Duodenal mucosa (tissue), 2 donors: ENCODE measurements around the gene SLC17A9.

Source experiments
- H3K27ac ChIP-seq: one replicate; pipeline ENCODE4 v1.7.0; 2013; ENCODE audit warnings: low read depth, low read length
- H3K27me3 ChIP-seq, 2 donors: one replicate each; pipeline ENCODE4 v1.7.0; 2013; ENCODE audit warnings: low read length in 2 of 2, control low read depth in 1 of 2; ENCODE audit not compliant: insufficient read depth in 2 of 2, control insufficient read depth in 1 of 2
- H3K36me3 ChIP-seq, 2 donors: one replicate each; pipeline ENCODE4 v1.7.0; 2013; ENCODE audit warnings: low read length in 2 of 2, control low read depth in 1 of 2; ENCODE audit not compliant: insufficient read depth in 2 of 2, control insufficient read depth in 1 of 2
- H3K4me1 ChIP-seq, 2 donors: one replicate each; pipeline ENCODE4 v1.7.0; 2013; ENCODE audit warnings: low read length in 2 of 2, control low read depth in 1 of 2; ENCODE audit not compliant: insufficient read depth in 2 of 2, control insufficient read depth in 1 of 2
- H3K4me3 ChIP-seq, 2 donors: one replicate each; pipeline ENCODE4 v1.7.0; 2013; ENCODE audit warnings: low read length in 2 of 2, low read depth in 1 of 2
- H3K9ac ChIP-seq, 2 donors: one replicate each; pipeline ENCODE4 v1.7.0; 2013; ENCODE audit warnings: low read length in 2 of 2, low read depth in 1 of 2
- H3K9me3 ChIP-seq, 2 donors: one replicate each; pipeline ENCODE4 v1.7.0; 2013; ENCODE audit warnings: low read length in 2 of 2, control low read depth in 1 of 2; ENCODE audit not compliant: control insufficient read depth in 1 of 2

SLC17A9 gene, protein sequence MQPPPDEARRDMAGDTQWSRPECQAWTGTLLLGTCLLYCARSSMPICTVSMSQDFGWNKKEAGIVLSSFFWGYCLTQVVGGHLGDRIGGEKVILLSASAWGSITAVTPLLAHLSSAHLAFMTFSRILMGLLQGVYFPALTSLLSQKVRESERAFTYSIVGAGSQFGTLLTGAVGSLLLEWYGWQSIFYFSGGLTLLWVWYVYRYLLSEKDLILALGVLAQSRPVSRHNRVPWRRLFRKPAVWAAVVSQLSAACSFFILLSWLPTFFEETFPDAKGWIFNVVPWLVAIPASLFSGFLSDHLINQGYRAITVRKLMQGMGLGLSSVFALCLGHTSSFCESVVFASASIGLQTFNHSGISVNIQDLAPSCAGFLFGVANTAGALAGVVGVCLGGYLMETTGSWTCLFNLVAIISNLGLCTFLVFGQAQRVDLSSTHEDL

DNA sequence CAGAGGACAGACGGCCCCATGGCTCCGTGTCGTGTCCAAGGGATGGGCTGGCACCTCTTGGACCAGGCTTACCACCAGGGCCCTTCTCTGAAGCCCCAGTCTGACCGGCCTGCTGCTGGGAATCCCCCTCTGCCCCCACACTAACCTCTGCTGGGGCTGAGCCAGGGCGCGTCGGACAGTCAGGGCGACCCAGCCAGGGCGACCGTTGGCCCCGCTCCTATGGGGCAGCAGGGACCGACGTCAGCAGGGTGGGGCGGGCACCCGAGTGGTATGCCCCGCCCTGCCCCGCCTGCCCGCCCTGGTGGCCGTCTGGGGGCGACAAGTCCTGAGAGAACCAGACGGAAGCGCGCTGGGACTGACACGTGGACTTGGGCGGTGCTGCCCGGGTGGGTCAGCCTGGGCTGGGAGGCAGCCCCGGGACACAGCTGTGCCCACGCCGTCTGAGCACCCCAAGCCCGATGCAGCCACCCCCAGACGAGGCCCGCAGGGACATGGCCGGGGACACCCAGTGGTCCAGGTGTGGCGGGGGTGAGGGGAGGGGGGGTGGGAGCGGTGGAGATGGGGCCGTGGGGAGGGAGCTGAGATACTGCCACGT is at the start of gene SLC17A9:
TSS of gene SLC17A9 (plus strand) at position 337 of the 595 bp plus-strand sequence. CDS start at position 459, 122 bp downstream.
- no peaks in the 10 kb centered on the region for H3K27me3 ChIP-seq
- peak within 1 kb of the TSS; percentile 52 for H3K27ac ChIP-seq
- peaks cover 7 to 19% of the 10 kb centered on the region in 2 donors for H3K36me3 ChIP-seq
- peak within 1 kb of the TSS; percentile 46 to 69 for H3K9ac ChIP-seq
- H3K4me1 ChIP-seq = peaks cover 12 to 31% of the 10 kb centered on the region in 2 donors
- H3K9me3 ChIP-seq = no peaks in the 10 kb centered on the region
- H3K4me3 ChIP-seq = peak within 1 kb of the TSS; percentile 50 to 65

DNA sequence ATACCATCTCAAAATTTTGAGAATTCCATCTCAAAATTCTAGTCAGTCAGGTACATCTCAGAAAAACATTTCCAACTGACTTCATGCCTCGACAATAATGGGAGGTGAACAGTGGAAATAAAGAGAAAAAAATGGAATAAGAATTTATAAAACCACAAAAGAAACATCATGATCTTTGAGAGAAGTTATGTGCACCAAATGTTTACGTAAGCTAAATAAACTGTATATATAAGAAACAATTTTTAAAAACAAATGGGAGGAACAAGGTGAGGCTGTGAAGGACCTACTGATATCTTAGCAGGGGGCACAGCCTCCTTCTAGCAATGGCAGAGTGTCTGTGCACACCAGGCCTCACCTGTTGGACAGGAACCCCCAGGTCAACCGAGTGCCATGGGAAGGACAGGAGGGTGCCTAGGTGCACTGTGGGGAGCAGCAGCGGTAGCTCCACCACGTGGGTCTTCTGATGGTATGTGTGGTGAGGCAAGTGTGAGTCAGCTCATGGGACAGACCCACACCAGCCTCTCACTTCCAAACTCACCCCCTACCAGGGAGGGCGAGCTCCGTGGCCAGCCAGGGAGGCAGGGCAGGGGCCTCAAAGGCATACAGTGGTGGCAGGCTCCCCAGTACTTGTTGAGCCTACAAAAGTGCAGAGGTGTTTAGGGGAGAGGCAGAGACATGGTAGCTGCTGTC is 49.4 kb upstream of the SLC17A9 start:
- Histone ChIP-seq H3K27ac (no peak overlapping the region), H3K9ac (no peak overlapping the region), H3K4me3 (no peak overlapping the region), H3K4me1 (peaks cover 31 to 32% of the 10 kb centered on the region in 2 donors), H3K27me3 (no peaks in the 10 kb centered on the region), H3K36me3 (peaks cover 56 to 72% of the 10 kb centered on the region in 2 donors), H3K9me3 (no peaks in the 10 kb centered on the region)

DNA sequence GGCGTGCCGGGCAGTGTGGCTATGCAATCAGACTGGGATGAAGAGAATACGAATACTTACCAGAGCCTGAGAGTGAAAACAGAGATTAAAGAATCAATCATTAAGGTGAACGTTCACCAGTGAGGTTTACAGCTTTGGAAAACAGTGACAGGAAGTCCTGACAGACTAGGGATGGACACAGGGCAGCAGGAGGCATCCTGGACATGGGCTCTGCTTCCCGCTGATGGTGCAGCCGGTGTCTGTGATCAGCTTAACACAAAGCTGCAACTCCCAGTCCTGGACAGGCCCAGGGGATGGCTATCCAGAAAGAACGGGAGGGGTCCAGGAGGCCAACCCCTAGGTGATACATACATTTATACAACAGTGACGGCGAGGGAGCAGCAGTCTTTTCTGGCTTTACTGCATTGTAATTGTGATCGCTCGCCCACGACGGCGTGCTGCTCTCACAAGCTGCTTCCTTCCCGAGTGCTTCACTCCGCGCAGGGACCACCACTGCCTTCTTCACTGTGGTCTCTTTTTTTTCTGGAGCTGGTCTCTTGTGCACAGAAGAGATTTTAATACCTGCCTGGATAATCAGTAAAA is 46.9 kb upstream of the SLC17A9 start:
- peaks cover 7% of the 10 kb centered on the region in 2 donors for H3K4me1 ChIP-seq
- no peaks in the 10 kb centered on the region for H3K9me3 ChIP-seq
- no peak overlapping the region for H3K9ac ChIP-seq
- no peak overlapping the region for H3K27ac ChIP-seq
- peaks cover 75 to 97% of the 10 kb centered on the region in 2 donors for H3K36me3 ChIP-seq
- no peak overlapping the region for H3K4me3 ChIP-seq
- no peaks in the 10 kb centered on the region for H3K27me3 ChIP-seq

DNA sequence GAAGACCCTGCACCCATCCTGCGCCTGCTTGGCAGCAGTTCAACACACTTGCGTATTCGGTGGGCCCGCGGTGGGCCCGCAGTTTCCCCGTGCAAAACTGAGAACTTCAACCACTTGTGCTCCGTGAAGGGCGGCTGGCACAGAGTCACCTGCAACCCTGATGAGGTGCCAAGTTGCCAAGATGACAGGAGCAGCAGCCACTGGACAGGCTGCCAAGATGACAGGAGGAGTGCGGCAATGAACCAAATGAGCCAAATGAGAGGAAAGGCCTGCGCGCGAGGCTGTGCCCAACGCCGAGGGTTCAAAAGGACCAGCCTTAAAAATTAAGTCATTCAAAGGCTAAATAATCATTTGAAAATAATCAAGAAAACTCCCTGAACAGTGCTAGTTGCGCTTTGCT is 46.3 kb upstream of the SLC17A9 start:
- H3K4me3 ChIP-seq = no peak overlapping the region
- no peaks in the 10 kb centered on the region for H3K27me3 ChIP-seq
- no peak overlapping the region for H3K9ac ChIP-seq
- H3K36me3 ChIP-seq = peaks cover 79 to 97% of the 10 kb centered on the region in 2 donors
- no peaks in the 10 kb centered on the region for H3K9me3 ChIP-seq
- H3K27ac ChIP-seq = no peak overlapping the region
- H3K4me1 ChIP-seq = peaks cover 1 to 2% of the 10 kb centered on the region in 2 donors

DNA sequence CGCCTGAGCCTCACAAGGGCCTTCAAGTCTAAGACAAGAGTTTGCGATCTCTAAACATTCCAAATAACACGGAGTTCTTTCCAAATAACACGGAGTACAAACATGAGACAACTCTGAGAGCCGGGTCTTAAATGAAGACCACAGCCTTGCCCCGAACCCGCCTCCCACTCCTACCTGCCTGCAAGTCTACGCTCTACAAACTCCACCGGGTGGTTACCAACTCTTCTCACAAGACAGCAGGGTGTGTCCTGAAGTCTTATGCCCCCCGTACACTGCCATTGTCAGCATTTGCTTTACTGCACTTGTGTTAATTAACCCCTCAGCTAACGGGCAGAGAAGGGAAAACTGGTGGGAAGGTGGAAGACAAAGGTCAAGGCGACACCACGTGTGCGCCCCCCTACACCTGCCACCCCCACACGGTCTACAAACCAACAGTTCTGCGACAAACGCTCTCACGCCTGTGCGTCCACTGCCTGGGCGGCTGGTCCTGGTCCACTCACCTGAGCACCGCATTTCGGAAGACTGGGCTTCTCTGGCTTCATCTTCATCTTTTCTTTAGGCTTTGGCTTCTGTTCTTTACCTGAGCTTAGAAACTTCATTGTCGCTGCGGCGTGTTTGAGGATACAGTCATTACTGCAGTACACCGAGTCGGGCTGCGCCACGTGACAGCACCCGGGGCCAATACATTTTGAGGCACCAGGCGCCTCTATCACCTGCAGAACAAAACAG is 45.7 kb upstream of the SLC17A9 start:
- no peaks in the 10 kb centered on the region for H3K27me3 ChIP-seq
- H3K4me1 ChIP-seq = no peaks in the 10 kb centered on the region
- no peak overlapping the region for H3K4me3 ChIP-seq
- peaks cover 79 to 98% of the 10 kb centered on the region in 2 donors for H3K36me3 ChIP-seq
- no peak overlapping the region for H3K27ac ChIP-seq
- H3K9me3 ChIP-seq = no peaks in the 10 kb centered on the region
- H3K9ac ChIP-seq = no peak overlapping the region

DNA sequence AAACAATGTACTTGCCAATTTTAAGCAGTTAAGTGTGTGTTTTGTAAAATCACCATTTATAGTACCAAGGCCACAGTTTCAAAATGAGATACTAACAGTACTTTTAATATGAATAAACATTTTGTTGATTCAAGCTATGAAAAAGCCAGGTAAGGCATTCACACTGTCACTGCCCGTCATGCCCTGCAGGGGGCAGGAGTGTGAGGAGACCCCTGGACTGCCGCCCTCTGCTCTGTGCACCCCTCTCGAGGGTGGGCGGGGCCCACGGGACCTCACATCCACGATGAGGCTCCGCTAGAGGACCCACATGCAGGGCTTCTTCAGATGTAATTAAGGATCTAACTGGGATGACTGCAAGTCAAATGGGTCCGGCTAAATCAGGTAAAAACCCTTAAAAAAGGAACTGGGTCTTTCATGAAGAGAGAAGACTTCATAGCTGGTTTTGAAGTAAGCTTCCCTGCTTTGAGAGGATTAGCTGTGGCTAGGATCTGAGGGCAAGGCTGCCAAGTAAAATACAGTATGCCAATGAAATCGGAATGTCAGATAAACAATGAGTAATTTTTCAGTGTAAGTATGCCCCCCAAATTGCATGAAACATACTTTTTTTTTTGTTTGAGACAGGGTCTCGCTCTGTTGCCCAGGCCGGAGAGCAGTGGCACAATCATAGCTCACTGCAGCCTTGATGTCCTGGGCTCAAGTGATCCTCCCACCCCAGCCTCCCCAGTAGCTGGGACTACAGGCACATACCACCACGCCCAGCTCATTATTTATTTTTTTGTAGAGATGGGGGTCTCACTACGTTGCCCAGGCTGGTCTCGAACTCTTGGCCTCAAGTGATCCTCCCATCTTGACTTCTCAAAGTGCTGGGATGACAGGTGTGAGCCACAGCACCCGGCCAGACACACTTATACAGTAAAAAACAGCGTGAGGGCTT is 44.9 kb upstream of the SLC17A9 start:
- peaks cover 77 to 94% of the 10 kb centered on the region in 2 donors for H3K36me3 ChIP-seq
- no peaks in the 10 kb centered on the region for H3K9me3 ChIP-seq
- no peaks in the 10 kb centered on the region for H3K27me3 ChIP-seq
- no peak overlapping the region for H3K4me3 ChIP-seq
- H3K9ac ChIP-seq = no peak overlapping the region
- H3K27ac ChIP-seq = no peak overlapping the region
- H3K4me1 ChIP-seq = no peaks in the 10 kb centered on the region

DNA sequence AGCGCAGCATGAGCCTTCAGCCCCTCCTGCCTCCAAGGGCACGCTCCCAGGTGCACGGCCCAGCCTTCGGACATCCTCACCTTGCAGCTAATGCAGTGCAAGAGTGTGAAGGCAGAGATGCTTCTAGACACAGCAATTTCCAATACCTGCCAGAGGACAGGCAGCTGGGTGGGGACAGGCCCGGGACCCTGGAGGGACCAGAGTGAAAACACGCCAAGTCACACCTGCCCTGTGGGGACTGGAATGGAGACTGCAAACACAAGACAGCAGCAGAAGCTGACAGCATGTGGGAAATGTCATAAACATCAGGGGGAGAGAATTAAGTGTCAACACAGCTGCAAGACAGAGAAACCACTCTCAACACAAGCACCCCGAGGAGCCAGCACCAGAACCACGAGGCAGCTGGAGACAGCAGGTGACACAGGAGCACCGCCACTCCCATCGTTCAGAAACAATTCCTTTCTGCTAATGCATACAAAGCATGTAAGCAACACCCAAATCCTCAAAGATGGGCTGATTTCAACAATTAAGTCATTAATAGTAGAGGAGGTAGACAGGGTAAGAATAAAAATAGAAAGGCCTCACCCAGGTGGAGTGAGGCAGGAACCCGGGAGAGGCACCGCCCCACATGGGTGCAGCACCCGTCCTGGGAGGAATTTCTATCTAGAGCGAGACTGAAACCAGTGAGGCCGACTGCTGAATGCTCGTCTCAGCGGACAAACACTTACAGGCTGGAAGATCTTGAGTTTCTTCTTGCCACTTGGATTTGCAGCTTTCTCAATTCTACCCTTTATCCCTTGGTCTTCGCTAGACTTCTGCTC is 43.3 kb upstream of the SLC17A9 start:
- H3K9me3 ChIP-seq = no peaks in the 10 kb centered on the region
- H3K36me3 ChIP-seq = peaks cover 71 to 86% of the 10 kb centered on the region in 2 donors
- H3K4me1 ChIP-seq = peaks cover 0 to 6% of the 10 kb centered on the region in 2 donors

DNA sequence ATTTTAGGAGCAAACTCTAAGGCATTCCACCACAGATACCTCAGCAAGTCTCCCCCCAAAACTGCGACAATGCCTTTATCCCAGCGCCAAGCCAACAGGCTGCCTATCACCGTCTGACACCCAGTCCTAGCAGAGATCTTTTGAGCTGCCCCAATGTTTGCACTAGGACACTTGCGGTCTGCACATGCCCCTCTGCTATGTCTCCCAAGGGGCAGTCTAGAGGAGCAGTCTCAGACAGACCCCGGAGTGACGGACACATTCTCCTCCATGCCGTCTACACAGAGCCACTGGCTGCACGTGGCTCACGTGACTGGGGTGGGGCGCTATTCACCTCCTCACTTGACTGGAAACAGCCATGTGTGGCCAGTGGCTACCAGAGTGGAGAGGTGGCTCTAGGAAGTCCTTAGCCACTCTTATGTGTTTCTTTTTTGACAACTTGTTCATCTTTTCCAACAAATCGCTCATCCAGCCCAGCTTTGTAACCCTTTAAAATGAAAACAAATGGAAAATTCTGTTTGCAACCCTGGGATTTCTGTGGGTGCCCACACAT is 42.2 kb upstream of the SLC17A9 start:
- Histone ChIP-seq H3K36me3 (peaks cover 63 to 76% of the 10 kb centered on the region in 2 donors), H3K4me3 (no peak overlapping the region), H3K9ac (no peak overlapping the region), H3K27me3 (no peaks in the 10 kb centered on the region), H3K9me3 (no peaks in the 10 kb centered on the region), H3K27ac (no peak overlapping the region), H3K4me1 (peaks cover 5 to 14% of the 10 kb centered on the region in 2 donors)

More for the DNA sequence above, 43.3 kb upstream of the SLC17A9 start:
- Histone ChIP-seq H3K9ac (no peak overlapping the region), H3K27ac (no peak overlapping the region), H3K4me3 (no peak overlapping the region), H3K27me3 (no peaks in the 10 kb centered on the region)
